ENCODE measurements around the gene ZFC3H1.
"Not testable (repeated sequence)": the region's sequence is repeated elsewhere in the genome, so short reads cannot be mapped to it uniquely, and the experiment has no call there.

The ZFC3H1 gene

GRCh38 chr12:71576496-71576895 lies 87.2 kb downstream of the ZFC3H1 start:
- DNase-seq, result no peak

- not testable (repeated sequence) for DNase-seq
These were observed 93.8 kb downstream of the ZFC3H1 start for GRCh38 chr12:71569885-71570284.

GRCh38 chr12:71567537-71567936 lies 96.1 kb downstream of the ZFC3H1 start:
- DNase-seq, result peak; percentile 13

- DNase-seq, result no peak
These were observed 97.0 kb downstream of the ZFC3H1 start for GRCh38 chr12:71566655-71567054.

GRCh38 chr12:71565535-71565934 lies 98.1 kb downstream of the ZFC3H1 start:
- DNase-seq, result no peak

GRCh38 chr12:71562676-71563595 lies 100.7 kb downstream of the ZFC3H1 start:
- DNase-seq, result no peak

Measured in OCI-M1 (cell line).